Measurements from ENCODE around the gene SEC31B.

DNA sequence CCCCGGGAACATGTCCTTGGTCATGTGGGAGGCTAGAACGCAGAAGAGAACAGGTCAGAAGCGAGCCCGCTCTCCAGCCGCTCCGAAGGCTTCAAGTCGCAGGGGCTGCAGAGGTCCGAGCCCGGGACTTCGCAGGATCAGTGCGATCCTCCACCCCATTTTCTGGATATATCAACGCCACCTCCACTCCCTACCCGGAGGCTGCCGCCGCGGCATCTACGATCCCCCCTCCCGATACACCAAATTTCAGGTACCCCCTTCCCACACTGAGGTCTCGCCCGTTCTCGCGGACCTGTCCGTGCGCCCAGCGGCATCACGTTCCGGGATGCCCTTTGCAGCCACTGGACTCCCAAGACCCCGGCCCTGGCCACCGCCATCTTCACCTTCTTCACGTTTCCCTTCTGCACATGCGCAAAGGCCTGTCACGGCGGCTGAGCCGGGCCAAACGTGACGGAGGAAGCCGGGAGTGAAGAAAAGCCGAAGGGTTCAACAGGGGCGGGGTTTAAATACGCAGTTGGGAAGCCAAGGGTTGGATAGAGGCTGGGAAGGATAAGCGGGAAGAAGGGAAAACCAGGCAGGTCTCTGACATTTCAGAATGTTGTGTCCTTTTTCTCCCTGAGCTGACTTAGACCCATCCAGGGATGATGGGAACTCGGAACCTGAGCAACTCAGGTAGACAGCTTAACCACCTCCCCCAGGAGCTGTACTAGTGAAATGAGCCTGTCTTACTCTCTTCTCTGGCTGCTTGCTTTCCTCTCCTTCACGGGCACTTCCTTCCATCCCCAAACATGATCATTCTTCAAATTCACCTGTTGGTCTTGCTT, 10.0 kb upstream of the SEC31B start, which contains the start of gene NDUFB8:
- TF ChIP-seq, protein P1, sequence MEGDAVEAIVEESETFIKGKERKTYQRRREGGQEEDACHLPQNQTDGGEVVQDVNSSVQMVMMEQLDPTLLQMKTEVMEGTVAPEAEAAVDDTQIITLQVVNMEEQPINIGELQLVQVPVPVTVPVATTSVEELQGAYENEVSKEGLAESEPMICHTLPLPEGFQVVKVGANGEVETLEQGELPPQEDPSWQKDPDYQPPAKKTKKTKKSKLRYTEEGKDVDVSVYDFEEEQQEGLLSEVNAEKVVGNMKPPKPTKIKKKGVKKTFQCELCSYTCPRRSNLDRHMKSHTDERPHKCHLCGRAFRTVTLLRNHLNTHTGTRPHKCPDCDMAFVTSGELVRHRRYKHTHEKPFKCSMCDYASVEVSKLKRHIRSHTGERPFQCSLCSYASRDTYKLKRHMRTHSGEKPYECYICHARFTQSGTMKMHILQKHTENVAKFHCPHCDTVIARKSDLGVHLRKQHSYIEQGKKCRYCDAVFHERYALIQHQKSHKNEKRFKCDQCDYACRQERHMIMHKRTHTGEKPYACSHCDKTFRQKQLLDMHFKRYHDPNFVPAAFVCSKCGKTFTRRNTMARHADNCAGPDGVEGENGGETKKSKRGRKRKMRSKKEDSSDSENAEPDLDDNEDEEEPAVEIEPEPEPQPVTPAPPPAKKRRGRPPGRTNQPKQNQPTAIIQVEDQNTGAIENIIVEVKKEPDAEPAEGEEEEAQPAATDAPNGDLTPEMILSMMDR (conservative IDR thresholded peaks at IDR 0.05; ENCODE audit: low read depth in 2 of 2), result no peak
- TF ChIP-seq, protein P2, sequence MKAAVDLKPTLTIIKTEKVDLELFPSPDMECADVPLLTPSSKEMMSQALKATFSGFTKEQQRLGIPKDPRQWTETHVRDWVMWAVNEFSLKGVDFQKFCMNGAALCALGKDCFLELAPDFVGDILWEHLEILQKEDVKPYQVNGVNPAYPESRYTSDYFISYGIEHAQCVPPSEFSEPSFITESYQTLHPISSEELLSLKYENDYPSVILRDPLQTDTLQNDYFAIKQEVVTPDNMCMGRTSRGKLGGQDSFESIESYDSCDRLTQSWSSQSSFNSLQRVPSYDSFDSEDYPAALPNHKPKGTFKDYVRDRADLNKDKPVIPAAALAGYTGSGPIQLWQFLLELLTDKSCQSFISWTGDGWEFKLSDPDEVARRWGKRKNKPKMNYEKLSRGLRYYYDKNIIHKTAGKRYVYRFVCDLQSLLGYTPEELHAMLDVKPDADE (IDR thresholded peaks at IDR 0.05), result peak; percentile 59
- no peak for TF ChIP-seq EZH2 (IDR thresholded peaks at IDR 0.05; ENCODE audit: low read depth, unreplicated experiment)
- TF ChIP-seq STAT1 (IDR thresholded peaks at IDR 0.05; ENCODE audit: unreplicated experiment), result no peak
- TF ChIP-seq JUNB (IDR thresholded peaks at IDR 0.05; ENCODE audit: unreplicated experiment), result no peak
- peak; percentile 77; the same call in 1 of the 2 replicates for TF ChIP-seq CREB1 (CRISPR knock-in tag; IDR thresholded peaks at IDR 0.05; ENCODE audit: low read depth)
- TF ChIP-seq, protein P3, sequence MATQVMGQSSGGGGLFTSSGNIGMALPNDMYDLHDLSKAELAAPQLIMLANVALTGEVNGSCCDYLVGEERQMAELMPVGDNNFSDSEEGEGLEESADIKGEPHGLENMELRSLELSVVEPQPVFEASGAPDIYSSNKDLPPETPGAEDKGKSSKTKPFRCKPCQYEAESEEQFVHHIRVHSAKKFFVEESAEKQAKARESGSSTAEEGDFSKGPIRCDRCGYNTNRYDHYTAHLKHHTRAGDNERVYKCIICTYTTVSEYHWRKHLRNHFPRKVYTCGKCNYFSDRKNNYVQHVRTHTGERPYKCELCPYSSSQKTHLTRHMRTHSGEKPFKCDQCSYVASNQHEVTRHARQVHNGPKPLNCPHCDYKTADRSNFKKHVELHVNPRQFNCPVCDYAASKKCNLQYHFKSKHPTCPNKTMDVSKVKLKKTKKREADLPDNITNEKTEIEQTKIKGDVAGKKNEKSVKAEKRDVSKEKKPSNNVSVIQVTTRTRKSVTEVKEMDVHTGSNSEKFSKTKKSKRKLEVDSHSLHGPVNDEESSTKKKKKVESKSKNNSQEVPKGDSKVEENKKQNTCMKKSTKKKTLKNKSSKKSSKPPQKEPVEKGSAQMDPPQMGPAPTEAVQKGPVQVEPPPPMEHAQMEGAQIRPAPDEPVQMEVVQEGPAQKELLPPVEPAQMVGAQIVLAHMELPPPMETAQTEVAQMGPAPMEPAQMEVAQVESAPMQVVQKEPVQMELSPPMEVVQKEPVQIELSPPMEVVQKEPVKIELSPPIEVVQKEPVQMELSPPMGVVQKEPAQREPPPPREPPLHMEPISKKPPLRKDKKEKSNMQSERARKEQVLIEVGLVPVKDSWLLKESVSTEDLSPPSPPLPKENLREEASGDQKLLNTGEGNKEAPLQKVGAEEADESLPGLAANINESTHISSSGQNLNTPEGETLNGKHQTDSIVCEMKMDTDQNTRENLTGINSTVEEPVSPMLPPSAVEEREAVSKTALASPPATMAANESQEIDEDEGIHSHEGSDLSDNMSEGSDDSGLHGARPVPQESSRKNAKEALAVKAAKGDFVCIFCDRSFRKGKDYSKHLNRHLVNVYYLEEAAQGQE (IDR thresholded peaks at IDR 0.05; ENCODE audit: unreplicated experiment), result no peak
- TF ChIP-seq EZH2phosphoT487 (IDR thresholded peaks at IDR 0.05; ENCODE audit: unreplicated experiment), result no peak
- no peak for TF ChIP-seq ZNF331 (CRISPR knock-in tag; IDR thresholded peaks at IDR 0.05; ENCODE audit: low read depth)
